Calu3 (cell line): Measurements from ENCODE around the gene PCGF2. TPM values are rescaled to one million over a fixed set of nuclear protein-coding genes. Genes with fewer than 3 reads are reported as not detected.

Experiments
- BruUV-seq: library from RNA; stranded (reverse); fragments of 400-500 nt; replicated peaks from 2 replicates; lab custom pipeline; 2021; lab: Mats Ljungman, UMichigan
- CTCF ChIA-PET: fragments of 300-600 bp; sonication (Branson Sonifier 250); formaldehyde crosslinking; loops from one replicate; lab custom pipeline; 2022; ENCODE audit warnings: antibody characterized with exemption; lab: Charles Lee
- DNase-seq: peaks from one replicate; pipeline ENCODE4 v3.0.0; 2022
- H3K27ac Mint-ChIP-seq: one replicate; pipeline ENCODE4 v1.8.0; 2022; ENCODE audit warnings: mixed read lengths; ENCODE audit not compliant: unreplicated experiment
- H3K27me3 Mint-ChIP-seq: one replicate; pipeline ENCODE4 v1.8.0; 2022; ENCODE audit warnings: mixed read lengths; ENCODE audit not compliant: unreplicated experiment
- H3K36me3 Mint-ChIP-seq: one replicate; pipeline ENCODE4 v1.8.0; 2022; ENCODE audit warnings: mild to moderate bottlenecking, moderate library complexity, mixed read lengths; ENCODE audit not compliant: insufficient read depth, unreplicated experiment
- H3K4me1 Mint-ChIP-seq: one replicate; pipeline ENCODE4 v1.8.0; 2022; ENCODE audit warnings: mild to moderate bottlenecking, low read depth, mixed read lengths; ENCODE audit not compliant: unreplicated experiment
- H3K4me3 Mint-ChIP-seq: one replicate; pipeline ENCODE4 v1.8.0; 2022; ENCODE audit warnings: mild to moderate bottlenecking, low read depth, moderate library complexity, mixed read lengths; ENCODE audit not compliant: unreplicated experiment
- H3K9me3 Mint-ChIP-seq: one replicate; pipeline ENCODE4 v1.8.0; 2022; ENCODE audit warnings: low read depth, mixed read lengths; ENCODE audit not compliant: unreplicated experiment
- intact Hi-C: fragments of 100-400 bp; cut with micrococcal nuclease; formaldehyde crosslinking; loops from one replicate; pipeline ENCODE4 v1.10.0; 2022; ENCODE audit not compliant: unreplicated experiment
- total RNA-seq: library from RNA; stranded (reverse); gene quantifications from 2 replicates; pipeline ENCODE4 v1.2.3, GENCODE V29; 2022
- TF ChIP-seq, protein P1 (sequence below): fragments of 200-600 bp; IDR thresholded peaks from one replicate; pipeline ENCODE4 v1.8.0; 2022; ENCODE audit warnings: antibody characterized with exemption; ENCODE audit not compliant: unreplicated experiment

The PCGF2 gene
- total RNA-seq, 1 experiment from 2014 or later: 205 TPM

DNA sequence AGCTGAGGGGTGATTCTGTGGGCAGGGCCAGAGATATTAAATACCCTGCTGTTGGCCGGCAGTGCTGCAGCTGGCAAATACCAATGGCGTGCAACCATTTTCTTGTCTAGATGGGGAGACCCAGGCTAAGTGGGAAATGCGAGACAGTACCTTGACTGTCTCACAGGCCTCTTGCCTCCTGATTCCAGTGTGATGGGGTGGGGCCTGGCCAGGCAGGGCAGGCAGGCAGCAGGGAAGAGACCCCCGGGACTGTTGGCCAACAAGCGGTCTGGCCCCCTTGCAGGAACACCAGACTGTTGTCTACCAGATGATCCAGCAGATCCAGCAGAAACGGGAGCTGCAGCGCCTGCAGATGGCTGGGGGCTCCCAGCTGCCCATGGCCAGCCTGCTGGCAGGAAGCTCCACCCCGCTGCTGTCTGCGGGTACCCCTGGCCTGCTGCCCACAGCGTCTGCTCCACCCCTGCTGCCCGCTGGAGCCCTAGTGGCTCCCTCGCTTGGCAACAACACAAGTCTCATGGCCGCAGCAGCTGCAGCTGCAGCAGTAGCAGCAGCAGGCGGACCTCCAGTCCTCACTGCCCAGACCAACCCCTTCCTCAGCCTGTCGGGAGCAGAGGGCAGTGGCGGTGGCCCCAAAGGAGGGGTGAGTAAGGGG is 23.7 kb downstream of the PCGF2 start:
- DNase-seq: no peak
- no peaks in the 10 kb centered on the region for H3K27me3 Mint-ChIP-seq
- H3K9me3 Mint-ChIP-seq: no peaks in the 10 kb centered on the region
- no peak overlapping the region for H3K27ac Mint-ChIP-seq
- no peak overlapping the region for H3K4me3 Mint-ChIP-seq
- intact Hi-C loops: no loop called here
- no TSS peak for BruUV-seq
- peaks cover 12% of the 10 kb centered on the region for H3K4me1 Mint-ChIP-seq
- CTCF ChIA-PET: no interaction called here
- H3K36me3 Mint-ChIP-seq: peaks cover 77% of the 10 kb centered on the region
- TF ChIP-seq, protein P1, sequence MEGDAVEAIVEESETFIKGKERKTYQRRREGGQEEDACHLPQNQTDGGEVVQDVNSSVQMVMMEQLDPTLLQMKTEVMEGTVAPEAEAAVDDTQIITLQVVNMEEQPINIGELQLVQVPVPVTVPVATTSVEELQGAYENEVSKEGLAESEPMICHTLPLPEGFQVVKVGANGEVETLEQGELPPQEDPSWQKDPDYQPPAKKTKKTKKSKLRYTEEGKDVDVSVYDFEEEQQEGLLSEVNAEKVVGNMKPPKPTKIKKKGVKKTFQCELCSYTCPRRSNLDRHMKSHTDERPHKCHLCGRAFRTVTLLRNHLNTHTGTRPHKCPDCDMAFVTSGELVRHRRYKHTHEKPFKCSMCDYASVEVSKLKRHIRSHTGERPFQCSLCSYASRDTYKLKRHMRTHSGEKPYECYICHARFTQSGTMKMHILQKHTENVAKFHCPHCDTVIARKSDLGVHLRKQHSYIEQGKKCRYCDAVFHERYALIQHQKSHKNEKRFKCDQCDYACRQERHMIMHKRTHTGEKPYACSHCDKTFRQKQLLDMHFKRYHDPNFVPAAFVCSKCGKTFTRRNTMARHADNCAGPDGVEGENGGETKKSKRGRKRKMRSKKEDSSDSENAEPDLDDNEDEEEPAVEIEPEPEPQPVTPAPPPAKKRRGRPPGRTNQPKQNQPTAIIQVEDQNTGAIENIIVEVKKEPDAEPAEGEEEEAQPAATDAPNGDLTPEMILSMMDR: no peak

DNA sequence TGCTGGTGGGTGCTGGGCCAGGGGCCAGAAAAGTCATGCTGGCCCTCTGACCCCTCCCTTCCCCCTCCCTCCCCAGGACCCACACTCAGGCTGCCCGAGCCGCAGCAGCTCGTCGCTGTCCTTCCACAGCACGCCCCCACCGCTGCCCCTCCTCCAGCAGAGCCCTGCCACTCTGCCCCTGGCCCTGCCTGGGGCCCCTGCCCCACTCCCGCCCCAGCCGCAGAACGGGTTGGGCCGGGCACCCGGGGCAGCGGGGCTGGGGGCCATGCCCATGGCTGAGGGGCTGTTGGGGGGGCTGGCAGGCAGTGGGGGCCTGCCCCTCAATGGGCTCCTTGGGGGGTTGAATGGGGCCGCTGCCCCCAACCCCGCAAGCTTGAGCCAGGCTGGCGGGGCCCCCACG is 26.3 kb downstream of the PCGF2 start:
- no peak overlapping the region for H3K27ac Mint-ChIP-seq
- CTCF ChIA-PET: interaction anchor here (0.6 to 2.8 kb wide), 6 partner anchors 9 to 1454 kb away, joined by 3 to 7 read pairs (median 4); partner anchors contain the start of gene PLXDC1
- BruUV-seq: no TSS peak
- no peak for DNase-seq
- H3K4me3 Mint-ChIP-seq: no peak overlapping the region
- H3K9me3 Mint-ChIP-seq: no peaks in the 10 kb centered on the region
- peaks cover 12% of the 10 kb centered on the region for H3K4me1 Mint-ChIP-seq
- intact Hi-C loops: no loop called here
- H3K36me3 Mint-ChIP-seq: peaks cover 82% of the 10 kb centered on the region
- H3K27me3 Mint-ChIP-seq: no peaks in the 10 kb centered on the region
- TF ChIP-seq, protein P1: no peak

DNA sequence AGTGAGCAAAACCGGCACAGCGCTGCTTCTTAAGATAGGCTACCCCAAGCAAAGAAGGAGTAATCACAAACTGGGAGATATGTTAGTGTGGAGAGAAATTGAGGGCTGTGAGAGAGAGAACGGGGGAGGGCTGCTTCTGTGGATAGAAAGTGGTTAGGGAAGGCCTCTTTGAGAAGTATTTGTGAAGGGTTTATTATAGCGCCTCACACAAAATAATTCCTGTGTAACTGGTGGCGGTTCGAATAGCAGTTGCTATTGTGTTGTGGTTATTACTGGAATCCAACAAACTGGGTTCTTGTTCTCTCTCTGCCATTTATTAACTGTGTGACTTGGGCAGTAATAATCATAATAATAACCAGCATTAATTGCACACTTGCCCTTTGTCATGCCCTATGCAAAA is 27.2 kb downstream of the PCGF2 start:
- H3K36me3 Mint-ChIP-seq: peaks cover 86% of the 10 kb centered on the region
- DNase-seq: no peak
- no peaks in the 10 kb centered on the region for H3K9me3 Mint-ChIP-seq
- H3K27me3 Mint-ChIP-seq: no peaks in the 10 kb centered on the region
- CTCF ChIA-PET: no interaction called here
- TF ChIP-seq, protein P1: no peak
- no peak overlapping the region for H3K27ac Mint-ChIP-seq
- no TSS peak for BruUV-seq
- H3K4me3 Mint-ChIP-seq: no peak overlapping the region
- H3K4me1 Mint-ChIP-seq: peaks cover 7% of the 10 kb centered on the region
- intact Hi-C loops: no loop called here

DNA sequence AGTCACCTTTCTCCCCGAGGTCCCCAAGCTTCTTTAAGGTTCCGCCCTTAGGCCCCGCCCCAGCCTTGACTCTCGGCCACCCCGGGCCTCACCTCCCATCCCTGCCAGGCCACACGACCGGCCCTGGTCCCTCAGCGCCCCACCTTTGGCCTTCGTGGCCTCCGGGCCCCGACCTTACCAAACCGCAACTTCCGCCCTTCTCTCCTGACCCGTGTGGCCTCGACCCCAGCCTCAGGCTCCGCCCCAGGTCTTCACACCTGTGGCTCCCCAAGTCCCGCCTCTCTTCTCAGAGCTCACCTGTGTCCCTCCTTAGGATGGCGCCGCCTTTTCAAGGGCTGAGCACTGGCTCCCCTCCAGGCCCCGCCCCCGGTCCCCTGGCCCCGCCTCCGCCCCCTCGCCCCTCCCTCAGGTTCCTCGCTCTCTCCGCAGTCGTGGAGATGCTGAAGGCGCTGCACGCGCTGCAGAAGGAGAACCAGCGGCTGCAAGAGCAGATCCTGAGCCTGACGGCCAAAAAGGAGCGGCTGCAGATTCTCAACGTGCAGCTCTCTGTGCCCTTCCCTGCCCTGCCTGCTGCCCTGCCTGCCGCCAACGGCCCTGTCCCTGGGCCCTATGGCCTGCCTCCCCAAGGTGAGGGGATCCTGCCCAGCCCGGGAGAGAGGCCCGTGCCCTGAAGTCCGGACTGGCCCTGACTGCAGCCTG is 28.0 kb downstream of the PCGF2 start:
- intact Hi-C loops: no loop called here
- Mint-ChIP-seq H3K4me1 (no peaks in the 10 kb centered on the region), H3K4me3 (no peak overlapping the region), H3K27ac (no peak overlapping the region), H3K36me3 (peaks cover 85% of the 10 kb centered on the region), H3K9me3 (no peaks in the 10 kb centered on the region), H3K27me3 (no peaks in the 10 kb centered on the region)
- TF ChIP-seq, protein P1: no peak
- no peak for DNase-seq
- no TSS peak for BruUV-seq
- CTCF ChIA-PET: interaction anchor here (1.6 kb wide), 1 partner anchor 15 kb away, joined by 6 read pairs; no protein-coding TSS in a partner anchor
